K562 (cell line): Measurements from ENCODE around the gene LY6G6D. TPM values are rescaled to one million over a fixed set of nuclear protein-coding genes. Genes with fewer than 3 reads are reported as not detected.
A peak's percentile ranks its signal among the peaks of the same experiment; 100 is the strongest.

ENCODE experiments used
- BACH1 ChIP-seq: fragments of 200-800 bp; sonication (Bioruptor generic); IDR thresholded peaks from 2 replicates; pipeline ENCODE4 v1.6.1; 2016; ENCODE audit warnings: missing genetic modification characterization, missing compliant biosample characterization
- CBX1 ChIP-seq: sonication (generic); IDR thresholded peaks from 2 replicates; pipeline ENCODE4 v1.6.1; 2016; ENCODE audit warnings: antibody characterized with exemption, low read depth, mild to moderate bottlenecking
- ELF2 ChIP-seq: fragments of 250-450 bp; sonication (Bioruptor Pico); IDR thresholded peaks from 2 replicates; pipeline ENCODE4 v1.5.0; 2021; ENCODE audit warnings: mild to moderate bottlenecking
- ELK3 ChIP-seq: fragments of 450-650 bp; formaldehyde crosslinking; IDR thresholded peaks from 2 replicates; pipeline ENCODE4 v1.4.0; 2020; ENCODE audit warnings: mild to moderate bottlenecking
- HES1 ChIP-seq: fragments of 450-650 bp; IDR thresholded peaks from 2 replicates; pipeline ENCODE4 v1.6.1; 2016; ENCODE audit warnings: low read depth, mild to moderate bottlenecking, moderate library complexity
- HINFP ChIP-seq: fragments of 450-650 bp; conservative IDR thresholded peaks from 2 replicates; pipeline ENCODE4 v1.6.1; 2016; ENCODE audit warnings: missing genetic modification characterization, low read depth, mild to moderate bottlenecking, control low read depth, missing compliant biosample characterization
- KLF16 ChIP-seq: IDR thresholded peaks from 2 replicates; pipeline ENCODE4 v1.6.1; 2016; ENCODE audit warnings: antibody characterized with exemption
- NFIC ChIP-seq: fragments of 450-650 bp; IDR thresholded peaks from 2 replicates; pipeline ENCODE4 v1.6.1; 2017; ENCODE audit warnings: mild to moderate bottlenecking, inconsistent platforms
- POLR2A ChIP-seq: fragments of 450-650 bp; conservative IDR thresholded peaks from 2 replicates; pipeline ENCODE4 v1.6.1; 2016
- POLR2G ChIP-seq: fragments of 200-400 bp; formaldehyde crosslinking; IDR thresholded peaks from 2 replicates; pipeline ENCODE4 v1.6.1; 2017; ENCODE audit warnings: low read depth, mild to moderate bottlenecking, antibody characterized with exemption, low read length, moderate library complexity
- TSC22D4 ChIP-seq: fragments of 450-650 bp; IDR thresholded peaks from 2 replicates; pipeline ENCODE4 v1.6.1; 2016; ENCODE audit warnings: missing genetic modification characterization, missing biosample characterization, control low read depth
- U2AF2 ChIP-seq: fragments of 200-400 bp; formaldehyde crosslinking; optimal IDR thresholded peaks from 2 replicates; pipeline ENCODE3; 2017; ENCODE audit warnings: low read depth, mild to moderate bottlenecking, low read length
- ZNF311 ChIP-seq: fragments of 250-450 bp; sonication (Bioruptor Pico); IDR thresholded peaks from 2 replicates; pipeline ENCODE4 v1.4.0; 2020; ENCODE audit warnings: mild to moderate bottlenecking, moderate library complexity
- ZNF436 ChIP-seq: fragments of 250-450, 450-650 bp; sonication (Bioruptor Pico); formaldehyde crosslinking; IDR thresholded peaks from 2 replicates; pipeline ENCODE4 v1.7.0; 2020; ENCODE audit warnings: mild to moderate bottlenecking
- polyA plus RNA-seq, 8 experiments: library from polyadenylated mRNA; depleted of rRNA in 4 of 8; stranded (reverse) in 5 of 8; unstranded in 3 of 8; fragments of >200 nt; fragmentation: Nextera tagmentation in 2 of 8; fragmentation: Illumina TruSeq in 1 of 8; extraction: Ambion mirVana in 2 of 8; extraction: Trizol in 1 of 8; gene quantifications; 2 replicates each; pipeline versions ENCODE4 v1.2.1 to v1.2.3, GENCODE V29; 2011 to 2014; ENCODE audit warnings: inconsistent platforms in 1 of 8, missing spikeins in 1 of 8
- total RNA-seq, 7 experiments: library from RNA; depleted of rRNA in 6 of 7; stranded (reverse); fragments of >200 nt in 6 of 7; fragmentation: Illumina TruSeq in 2 of 7; extraction: Trizol in 2 of 7; gene quantifications; 2 replicates each; pipeline versions ENCODE4 v1.2.1 to v1.2.3, GENCODE V29; 2011 to 2021; ENCODE audit warnings: low replicate concordance in 1 of 7

The LY6G6D gene
- total and polyA plus RNA-seq, 9 of the 15 experiments (the other 6 are each of a cell fraction or from before 2014, with no cell fraction given): 0.30 to 0.38 TPM; not detected in 7

- TF ChIP-seq HES1 (no peak), ELK3 (0 out of 2 replicates have a peak, but pooled peaks have one; percentile 45), HINFP (tag) (no peak), CBX1 (no peak), NFIC (no peak), TSC22D4 (tag) (0 out of 2 replicates have a peak, but pooled peaks have one; percentile 64), ZNF436 (no peak), ELF2 (CRISPR knock-in tag) (peak; percentile 75), ZNF311 (CRISPR knock-in tag) (no peak), POLR2G (no peak; the same call in 1 of the 2 replicates), U2AF2 (no peak), BACH1 (tag) (no peak), KLF16 (no peak), POLR2A (no peak)
Measured at GRCh38 chr6:31737315-31737990, 22.3 kb downstream of the LY6G6D start (continued).
